Stimulated activated CD8-positive, alpha-beta memory T cell treated with anti-CD3 and anti-CD28 coated beads, Interleukin-7, amount 100 ng/mL, for 1 hour (primary cell): ENCODE data around the gene HS2ST1.
"Not testable (repeated sequence)": the region's sequence is repeated elsewhere in the genome, so short reads cannot be mapped to it uniquely, and the experiment has no call there.

Experiments
- DNase-seq, 2 donors: peaks; one replicate each; pipeline ENCODE4 v3.0.0-alpha.2; 2020; ENCODE audit warnings: low read depth in 2 of 2

The HS2ST1 gene

DNA sequence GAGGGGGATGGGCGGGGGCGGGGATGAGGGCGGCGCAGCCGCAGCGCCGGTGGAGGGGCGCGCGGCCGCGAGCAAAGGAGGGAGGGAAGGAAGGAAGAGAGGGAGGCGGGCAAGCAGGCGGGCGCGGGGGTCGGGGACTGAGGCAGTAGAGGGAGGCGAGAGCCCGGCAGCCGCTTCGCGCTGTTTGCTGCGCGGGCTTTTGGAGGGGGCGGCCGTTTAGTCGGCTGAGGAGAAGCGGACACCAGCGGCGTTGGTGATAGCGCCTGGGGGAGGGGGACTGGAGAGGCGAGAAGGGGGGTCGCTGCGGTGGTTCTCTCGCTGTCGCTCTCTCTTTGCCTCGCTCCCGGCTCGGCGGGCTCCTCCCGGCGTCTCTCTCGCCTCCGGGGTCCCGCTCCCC lies at the start of gene HS2ST1:
Gene HS2ST1 (plus strand): TSS at position 35 of the 397 bp plus-strand sequence.
- no peak for DNase-seq

GRCh38 chr1:86865973-86866637 lies 48.3 kb upstream of the HS2ST1 start:
- DNase-seq: no peak

GRCh38 chr1:86866665-86867064 lies 47.8 kb upstream of the HS2ST1 start:
- DNase-seq: no peak

DNA sequence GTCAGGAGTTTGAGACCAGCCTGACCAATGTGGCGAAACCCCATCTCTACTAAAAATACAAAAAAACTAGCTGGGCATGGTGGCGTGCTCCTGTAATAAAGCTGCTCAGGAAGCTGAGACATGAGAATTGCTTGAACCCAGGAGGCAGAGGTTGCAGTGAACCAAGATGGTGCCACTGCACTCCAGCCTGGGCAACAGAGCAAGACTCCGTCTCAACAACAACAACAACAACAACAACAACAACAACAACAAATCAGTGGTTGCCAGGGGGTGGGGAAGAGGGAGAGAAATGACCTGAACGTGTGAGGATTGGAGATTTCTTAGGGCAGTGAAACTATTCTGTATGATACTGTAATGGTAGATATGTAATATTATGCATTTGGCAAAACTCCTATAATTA lies 47.2 kb upstream of the HS2ST1 start:
- DNase-seq: not testable (repeated sequence)

DNA sequence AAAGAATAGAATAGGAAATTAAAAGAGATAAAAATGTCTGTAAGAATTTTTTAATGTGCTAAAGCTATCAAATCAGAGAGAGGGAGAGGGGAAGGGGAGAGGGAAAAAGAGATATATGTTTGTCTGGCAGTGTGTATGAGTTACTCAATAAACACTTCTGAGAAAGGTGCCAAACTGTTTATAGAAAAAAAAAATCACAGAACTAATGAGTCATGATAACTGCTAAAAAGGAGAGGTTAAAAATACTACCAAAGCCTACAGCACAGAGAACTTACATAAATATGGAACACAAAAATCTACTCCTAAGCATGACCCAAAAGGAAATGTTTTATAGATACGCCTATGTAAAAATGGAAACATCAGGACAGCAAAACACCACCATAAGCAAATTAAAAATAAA lies 46.0 kb upstream of the HS2ST1 start:
- DNase-seq: no peak

DNA sequence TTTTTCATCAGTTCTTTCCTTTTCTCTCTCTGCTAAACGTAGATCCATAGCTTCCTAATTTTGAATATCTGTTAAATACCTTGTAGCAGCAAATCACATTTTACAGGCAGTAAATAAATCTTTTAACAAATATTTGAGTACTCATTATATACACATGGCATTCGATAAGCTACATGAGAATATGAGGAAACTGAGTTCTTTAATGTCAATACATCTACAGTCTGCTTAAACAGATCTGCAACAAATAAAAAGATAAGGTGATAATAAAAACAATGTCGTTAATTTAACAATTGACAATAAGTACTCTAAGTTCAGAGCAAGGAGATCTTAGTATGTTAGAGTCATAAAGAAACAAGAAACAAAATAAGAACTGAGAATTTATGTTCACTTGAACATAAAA lies 43.4 kb upstream of the HS2ST1 start:
- DNase-seq: no peak

DNA sequence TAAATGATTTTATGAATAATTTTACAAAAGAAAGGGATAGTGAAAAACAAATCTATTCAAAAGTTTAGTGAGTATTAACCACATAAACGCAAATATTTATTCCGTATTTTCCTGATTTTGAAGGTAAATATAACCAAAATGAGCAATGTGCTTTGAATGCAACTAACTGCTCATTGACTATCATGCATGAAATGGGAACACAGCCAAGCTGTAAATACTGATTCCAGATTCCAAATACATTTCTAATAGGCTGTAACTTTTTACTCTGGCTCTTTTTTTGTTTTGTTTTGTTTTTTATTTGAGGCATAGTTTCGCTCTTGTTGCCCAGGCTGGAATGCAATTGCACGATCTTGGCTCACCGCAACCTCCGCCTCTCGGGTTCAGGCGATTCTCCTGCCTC lies 42.3 kb upstream of the HS2ST1 start:
- no peak for DNase-seq

- no peak for DNase-seq
Observed at GRCh38 chr1:86875722-86876121, 38.7 kb upstream of the HS2ST1 start.

- DNase-seq: no peak
Observed at GRCh38 chr1:86887479-86888162, 26.8 kb upstream of the HS2ST1 start.

DNA sequence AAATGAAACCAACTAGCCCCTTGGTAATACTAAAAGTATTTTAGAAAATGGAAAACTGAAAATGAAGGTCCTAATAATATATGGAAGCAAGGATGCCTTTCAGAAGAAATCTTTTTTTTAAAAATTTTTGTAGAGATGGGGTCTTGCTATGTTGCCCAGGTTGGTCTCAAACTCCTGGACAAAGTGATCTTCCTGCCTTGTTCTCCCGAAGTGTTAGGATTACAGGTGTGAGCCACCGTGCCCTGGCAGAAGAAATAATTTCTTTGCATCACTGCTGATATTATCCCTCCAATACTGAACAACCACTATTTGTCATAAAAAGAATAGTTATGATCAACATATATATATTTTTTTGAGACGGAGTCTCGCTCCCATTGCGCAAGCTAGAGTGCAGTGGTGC lies 26.1 kb upstream of the HS2ST1 start:
- DNase-seq: no peak

- DNase-seq: not testable (repeated sequence)
Observed at GRCh38 chr1:86899401-86899800, 15.0 kb upstream of the HS2ST1 start.

DNA sequence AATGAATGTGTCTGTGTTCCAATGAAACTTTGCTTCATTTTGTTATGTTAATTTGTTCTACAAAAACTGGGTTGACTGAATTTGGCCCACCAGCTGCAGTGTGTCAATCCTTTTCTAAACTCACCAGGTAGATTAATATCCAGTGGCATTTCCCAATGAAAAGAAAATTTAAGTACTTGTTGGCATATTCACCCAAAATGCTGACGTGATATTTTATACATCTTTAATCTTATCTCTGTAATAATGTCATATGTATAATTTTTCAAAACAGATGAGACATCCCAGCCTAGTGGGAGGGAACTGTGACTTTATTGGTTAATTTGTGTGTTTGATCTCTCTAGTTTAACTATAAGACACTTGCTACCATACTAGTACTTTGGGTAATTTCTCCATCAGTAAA lies 8.6 kb upstream of the HS2ST1 start:
- DNase-seq: no peak

DNA sequence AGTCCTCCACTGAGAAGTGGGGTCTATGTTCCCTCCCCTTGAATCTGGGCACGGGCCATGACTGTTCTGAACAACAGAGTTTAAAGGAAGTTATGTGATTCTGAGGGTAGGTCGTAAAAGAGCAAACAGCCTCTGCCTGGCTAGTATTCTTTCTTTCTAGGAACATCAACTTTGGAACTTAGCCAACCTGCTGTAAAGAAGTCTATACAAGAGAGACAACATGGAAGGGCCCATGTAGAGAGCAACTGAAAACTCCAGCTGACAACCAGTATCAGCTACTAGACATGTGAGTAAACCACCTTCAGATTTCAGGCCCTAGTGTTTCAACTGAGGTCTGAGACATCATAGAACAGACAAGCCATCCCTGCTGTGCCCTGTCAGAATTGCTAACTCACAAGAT lies 8.0 kb upstream of the HS2ST1 start:
- DNase-seq: no peak

DNA sequence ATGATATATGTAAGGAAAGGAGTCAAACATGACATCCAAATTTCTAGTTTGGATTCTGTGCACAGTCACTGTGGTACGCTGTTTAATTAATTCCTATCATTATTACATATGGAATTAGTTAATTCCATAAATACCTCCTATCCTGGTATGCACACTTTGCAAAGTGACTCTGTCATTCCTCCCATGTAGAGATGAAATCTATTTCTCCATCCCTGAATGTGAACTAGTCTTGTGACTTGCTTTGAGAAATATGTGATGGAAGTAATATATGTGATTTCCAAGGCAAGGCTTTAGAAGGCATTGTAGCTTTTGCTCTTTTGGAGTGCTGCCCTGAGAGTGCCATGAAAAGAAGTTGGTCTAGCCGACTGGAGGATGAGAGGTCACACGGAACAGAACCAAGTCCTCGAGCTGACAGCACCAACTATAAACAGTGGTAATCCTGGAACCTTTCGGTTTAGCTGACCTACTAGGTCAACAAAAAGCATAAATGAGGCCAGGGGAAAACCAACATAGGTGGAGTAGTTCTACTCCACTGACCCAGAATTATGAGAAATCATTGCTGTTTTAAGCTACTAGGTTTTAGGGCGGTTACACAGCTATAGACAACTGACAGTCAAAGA lies 2.0 kb upstream of the HS2ST1 start:
- no peak for DNase-seq

DNA sequence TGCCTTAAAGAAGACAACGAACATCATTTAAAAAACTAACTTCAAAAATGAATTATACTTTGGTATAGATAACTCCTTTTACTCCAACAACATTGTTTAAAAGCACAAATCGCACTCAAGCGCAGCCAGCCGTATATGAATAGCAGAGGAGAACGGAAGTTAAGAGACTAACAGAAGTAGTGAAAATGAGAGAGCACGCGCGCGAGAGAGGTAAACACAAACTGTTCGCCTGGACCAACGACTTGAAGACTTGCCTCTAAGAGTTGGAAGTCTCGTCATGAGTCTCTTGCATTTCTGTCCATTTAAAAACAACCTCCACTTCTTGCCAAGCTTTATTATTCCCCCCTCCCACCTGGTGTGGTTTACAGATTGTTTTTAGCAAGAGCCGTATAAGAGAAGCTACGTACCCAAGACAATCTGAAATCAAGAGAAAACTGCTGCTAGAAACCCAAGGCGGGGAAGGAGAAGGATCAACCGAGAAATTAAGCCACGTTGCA lies 988 bp upstream of the HS2ST1 start:
- no peak for DNase-seq

- DNase-seq: peak; percentile 97 to 99
Observed at GRCh38 chr1:86913896-86914600, 387 bp upstream of the HS2ST1 start, which contains the start of gene SELENOF. Gene SELENOF (minus strand): TSS chr1:86914126. CDS start chr1:86914111, 15 bp downstream.

GRCh38 chr1:86914998-86915736 lies 732 bp downstream of the HS2ST1 start:
- DNase-seq: peak; percentile 3 to 23

- no peak for DNase-seq
Observed at GRCh38 chr1:86915737-86916235, 1.4 kb downstream of the HS2ST1 start.

DNA sequence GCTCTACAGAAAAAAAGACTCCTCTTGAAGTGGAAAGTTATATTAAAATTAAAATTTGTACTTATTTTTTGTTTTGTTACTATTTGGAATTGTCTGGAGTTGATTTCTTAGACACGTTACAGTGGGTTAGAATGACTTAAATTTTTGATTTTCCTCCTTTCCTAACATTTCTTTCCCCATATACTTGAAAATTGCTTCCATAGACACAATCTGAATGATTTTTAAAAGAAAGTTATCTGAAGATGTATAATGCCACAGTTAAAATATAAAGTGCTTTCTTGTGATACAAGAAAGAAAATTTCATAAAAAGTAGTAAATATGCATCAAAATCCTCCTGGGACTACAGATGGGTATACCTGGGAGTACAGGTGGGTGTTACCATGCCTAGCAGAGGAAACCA lies 2.3 kb downstream of the HS2ST1 start:
- DNase-seq: no peak

DNA sequence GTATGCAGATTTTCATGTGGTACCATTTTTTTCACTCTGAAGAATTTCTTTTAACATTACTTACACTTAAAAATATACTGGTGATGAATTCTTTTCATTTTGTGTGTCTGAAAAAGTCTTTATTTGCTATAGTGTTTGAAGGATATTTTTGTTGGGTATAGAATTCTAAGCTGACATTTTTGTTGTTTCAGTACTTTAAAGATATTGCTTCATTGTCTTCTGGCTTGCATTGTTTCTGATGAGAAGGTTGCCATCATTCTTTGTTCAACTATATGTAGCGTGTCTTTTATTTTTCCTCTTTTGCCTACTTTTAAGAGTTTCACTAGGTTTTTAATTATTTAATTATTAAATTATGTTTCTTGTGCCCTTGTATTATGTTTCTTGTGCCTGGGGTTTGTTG lies 8.0 kb downstream of the HS2ST1 start:
- no peak for DNase-seq

DNA sequence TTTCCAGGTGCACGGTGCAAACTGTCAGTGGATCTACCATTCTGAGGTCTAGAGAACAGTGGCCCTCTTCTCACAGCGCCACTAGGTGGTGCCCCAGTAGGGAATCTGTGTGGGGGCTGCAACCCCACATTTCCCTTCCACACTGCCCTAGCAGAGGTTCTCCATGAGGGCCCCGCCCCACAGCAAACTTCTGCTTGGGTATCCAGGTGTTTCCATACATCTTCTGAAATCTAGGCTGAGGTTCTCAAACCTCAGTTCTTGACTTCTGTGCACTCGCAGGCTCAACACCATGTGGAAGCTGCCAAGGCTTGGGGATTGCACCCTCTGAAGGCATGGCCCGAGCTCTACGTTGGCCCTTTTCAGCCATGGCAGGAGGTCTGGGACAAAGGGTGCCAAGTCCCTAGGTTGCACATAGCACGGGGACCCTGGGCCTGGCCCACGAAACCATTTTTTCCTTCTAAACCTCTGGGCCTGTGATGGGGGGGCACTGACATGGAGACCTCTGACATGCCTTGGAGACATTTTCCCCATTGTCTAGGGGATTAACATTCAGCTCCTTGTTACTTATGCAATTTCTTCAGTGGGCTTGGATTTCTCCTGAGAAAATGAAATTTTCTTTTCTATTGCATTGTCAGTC lies 10.0 kb downstream of the HS2ST1 start:
- no peak for DNase-seq
